Activated CD4-positive, CD25-positive, alpha-beta regulatory T cell (primary cell): ENCODE data around the gene HIVEP1.
A peak's percentile ranks its signal among the peaks of the same experiment; 100 is the strongest.
"Not testable (repeated sequence)": the region's sequence is repeated elsewhere in the genome, so short reads cannot be mapped to it uniquely, and the experiment has no call there.

Experiments
- DNase-seq, 4 experiments: peaks; one replicate each; lab custom pipeline; 2025; lab: John Stamatoyannopoulos, UW

HIVEP1 gene

DNA sequence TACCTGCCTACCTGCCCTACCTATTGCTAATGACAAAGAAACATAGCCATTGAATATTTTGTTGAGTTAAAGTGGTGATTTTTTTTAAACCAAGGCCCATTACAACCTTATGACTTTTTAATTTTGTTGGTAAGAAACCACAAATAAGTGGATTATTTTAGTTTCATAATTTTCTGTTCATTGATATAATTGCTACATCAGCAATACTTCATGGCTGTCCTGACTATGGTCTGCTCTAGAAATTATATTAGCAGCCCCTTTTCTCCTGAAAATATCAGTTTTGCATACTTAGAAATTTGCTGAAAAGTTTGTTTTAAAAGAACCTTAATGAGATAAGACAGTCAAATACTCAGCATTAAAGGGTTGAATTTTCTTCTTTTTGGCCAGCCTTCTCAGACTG is 106.5 kb downstream of the HIVEP1 start:
- no peak for DNase-seq

GRCh38 chr6:12119085-12119588 is 107.0 kb downstream of the HIVEP1 start:
- DNase-seq = no peak

- no peak for DNase-seq
Measured at GRCh38 chr6:12125396-12125795, 113.3 kb downstream of the HIVEP1 start.

- no peak for DNase-seq
Measured at GRCh38 chr6:12126051-12126450, 113.9 kb downstream of the HIVEP1 start.

DNA sequence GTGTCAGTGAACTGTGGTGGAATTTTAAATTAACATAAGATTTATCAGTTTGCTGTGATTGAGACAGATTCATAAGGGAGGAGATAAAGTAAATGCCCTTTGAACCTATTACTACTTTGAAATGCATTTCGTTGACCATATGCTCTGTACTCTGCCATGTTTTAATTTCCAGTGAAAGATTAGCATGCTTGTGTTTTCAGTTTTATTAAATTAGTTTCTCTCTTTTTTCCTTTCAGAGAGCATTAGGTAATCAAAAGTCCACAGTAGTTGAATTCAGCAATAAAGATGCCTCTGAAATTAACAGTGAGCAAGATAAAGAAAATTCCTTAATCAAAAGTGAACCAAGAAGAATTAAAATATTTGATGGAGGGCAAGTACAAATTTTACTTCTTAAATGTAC is 117.4 kb downstream of the HIVEP1 start:
- DNase-seq = no peak

- no peak for DNase-seq
Measured at GRCh38 chr6:12132351-12133222, 120.5 kb downstream of the HIVEP1 start.

DNA sequence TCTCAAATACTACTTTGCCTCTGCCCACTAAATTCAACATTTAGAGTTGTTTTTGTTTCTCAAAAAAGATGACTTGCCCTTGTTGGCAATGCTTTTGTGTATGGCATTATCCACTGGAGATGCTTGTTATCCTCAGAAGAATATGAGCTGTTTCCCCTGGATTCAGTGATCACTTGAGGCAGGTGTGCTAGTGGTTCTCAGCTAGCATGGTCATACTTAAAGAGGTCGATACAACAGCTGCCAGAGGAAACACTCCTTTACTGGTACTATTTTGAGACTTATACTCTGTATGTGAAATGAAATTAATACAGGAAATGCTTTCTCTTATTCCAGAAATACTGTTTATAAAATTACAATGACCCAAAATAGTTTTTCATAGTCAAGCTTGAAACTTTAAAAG is 122.5 kb downstream of the HIVEP1 start:
- no peak for DNase-seq

DNA sequence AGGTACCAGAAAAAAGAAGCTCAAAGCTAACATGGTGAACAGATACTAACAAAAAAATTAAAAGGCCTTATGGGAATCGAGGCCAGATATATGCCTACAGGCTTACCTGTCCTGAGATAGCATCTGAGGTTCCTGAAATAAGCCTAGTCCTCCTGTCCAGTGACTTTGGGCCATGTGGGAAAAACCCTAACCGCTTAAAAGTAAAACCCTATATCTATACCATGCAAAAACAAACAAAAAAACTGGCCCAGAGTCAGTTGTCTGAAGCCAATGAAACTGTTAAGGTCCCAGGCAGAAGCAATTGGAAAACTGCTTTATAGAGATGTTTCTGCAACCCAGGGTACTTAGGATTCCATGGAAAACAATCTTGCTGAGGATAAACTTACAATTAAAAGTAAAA is 122.9 kb downstream of the HIVEP1 start:
- DNase-seq = no peak

- DNase-seq = no peak
Measured at GRCh38 chr6:12136905-12137304, 124.8 kb downstream of the HIVEP1 start.

GRCh38 chr6:12137480-12137879 is 125.4 kb downstream of the HIVEP1 start:
- DNase-seq = no peak

- peak in 2 of 4 experiments; percentile 11 to 12 for DNase-seq
Measured at GRCh38 chr6:12138381-12138780, 126.3 kb downstream of the HIVEP1 start.

GRCh38 chr6:12138936-12139335 is 126.8 kb downstream of the HIVEP1 start:
- DNase-seq = no peak

GRCh38 chr6:12147557-12148316 is 135.6 kb downstream of the HIVEP1 start:
- DNase-seq = no peak

GRCh38 chr6:12148317-12148801 is 136.2 kb downstream of the HIVEP1 start:
- DNase-seq = no peak

GRCh38 chr6:12148841-12149240 is 136.7 kb downstream of the HIVEP1 start:
- DNase-seq = no peak

DNA sequence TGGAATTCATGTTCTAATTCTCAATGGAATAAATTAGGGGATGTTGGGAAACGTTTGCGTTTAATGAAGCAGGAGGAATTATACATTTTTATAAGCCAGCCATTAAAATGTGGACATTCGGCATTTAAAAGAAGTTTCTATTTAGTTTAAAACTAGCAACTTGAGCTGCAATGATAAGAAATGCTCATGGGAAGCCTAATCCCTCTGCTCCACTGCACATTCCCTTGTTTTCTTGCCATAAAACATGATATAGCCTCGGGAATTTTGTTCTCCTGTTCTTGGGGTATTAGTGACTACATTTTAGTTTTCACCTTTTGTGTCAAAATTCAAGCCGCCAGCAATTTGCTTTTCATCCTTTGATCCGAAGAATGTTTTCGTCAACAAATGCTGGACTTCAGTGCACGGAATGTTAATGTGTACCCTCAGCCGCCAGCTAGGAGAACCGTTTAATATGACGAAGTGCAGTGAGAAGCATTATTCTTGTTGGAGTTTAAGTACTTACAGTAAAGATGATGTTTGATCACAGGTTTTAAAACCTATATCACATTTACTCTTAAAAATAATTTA is 137.9 kb downstream of the HIVEP1 start:
- DNase-seq = no peak

- DNase-seq = peak in 1 of 4 experiments; percentile 5
Measured at GRCh38 chr6:12150812-12151432, 138.8 kb downstream of the HIVEP1 start.

DNA sequence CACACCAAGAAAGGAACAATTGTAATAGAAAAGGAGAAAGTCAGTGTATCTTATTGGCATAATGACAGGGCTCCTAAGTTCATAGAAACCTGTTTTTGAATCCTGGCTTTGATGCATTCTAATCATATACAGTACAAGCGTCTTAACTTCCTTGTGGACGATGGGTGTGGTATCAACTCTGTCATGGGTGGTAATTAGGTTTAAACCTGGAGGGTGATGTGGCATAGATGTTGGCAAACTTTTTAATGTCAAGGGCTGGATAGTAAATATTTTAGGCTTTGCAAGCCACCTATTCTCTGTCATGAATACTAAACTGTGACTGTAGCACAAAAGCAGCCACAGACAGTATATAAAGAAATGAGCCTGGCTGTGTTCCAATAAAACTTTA is 139.3 kb downstream of the HIVEP1 start:
- no peak for DNase-seq

- DNase-seq = no peak
Measured at GRCh38 chr6:12152023-12152970, 140.2 kb downstream of the HIVEP1 start.

GRCh38 chr6:12155769-12156168 is 143.7 kb downstream of the HIVEP1 start:
- not testable (repeated sequence) for DNase-seq
